ENCODE results near the gene COA6.

GRCh38 chr1:234342774-234343173 lies 30.5 kb upstream of the COA6 start:
- TF ChIP-seq, protein P1, sequence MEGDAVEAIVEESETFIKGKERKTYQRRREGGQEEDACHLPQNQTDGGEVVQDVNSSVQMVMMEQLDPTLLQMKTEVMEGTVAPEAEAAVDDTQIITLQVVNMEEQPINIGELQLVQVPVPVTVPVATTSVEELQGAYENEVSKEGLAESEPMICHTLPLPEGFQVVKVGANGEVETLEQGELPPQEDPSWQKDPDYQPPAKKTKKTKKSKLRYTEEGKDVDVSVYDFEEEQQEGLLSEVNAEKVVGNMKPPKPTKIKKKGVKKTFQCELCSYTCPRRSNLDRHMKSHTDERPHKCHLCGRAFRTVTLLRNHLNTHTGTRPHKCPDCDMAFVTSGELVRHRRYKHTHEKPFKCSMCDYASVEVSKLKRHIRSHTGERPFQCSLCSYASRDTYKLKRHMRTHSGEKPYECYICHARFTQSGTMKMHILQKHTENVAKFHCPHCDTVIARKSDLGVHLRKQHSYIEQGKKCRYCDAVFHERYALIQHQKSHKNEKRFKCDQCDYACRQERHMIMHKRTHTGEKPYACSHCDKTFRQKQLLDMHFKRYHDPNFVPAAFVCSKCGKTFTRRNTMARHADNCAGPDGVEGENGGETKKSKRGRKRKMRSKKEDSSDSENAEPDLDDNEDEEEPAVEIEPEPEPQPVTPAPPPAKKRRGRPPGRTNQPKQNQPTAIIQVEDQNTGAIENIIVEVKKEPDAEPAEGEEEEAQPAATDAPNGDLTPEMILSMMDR (IDR thresholded peaks at IDR 0.05; ENCODE audit: insufficient read depth, low read length), result no peak
- TF ChIP-seq POLR2AphosphoS5 (IDR thresholded peaks at IDR 0.05; ENCODE audit: low read depth) (no peak), REST (IDR thresholded peaks at IDR 0.05; ENCODE audit: insufficient replicate concordance, low read depth) (no peak), GABPA (IDR thresholded peaks at IDR 0.05; ENCODE audit: low read depth) (no peak), SPI1 (IDR thresholded peaks at IDR 0.05; ENCODE audit: borderline replicate concordance, low read depth) (no peak)

Data from HL-60 (cell line).